Measurements from ENCODE around the gene MAST4.

The MAST4 gene

DNA sequence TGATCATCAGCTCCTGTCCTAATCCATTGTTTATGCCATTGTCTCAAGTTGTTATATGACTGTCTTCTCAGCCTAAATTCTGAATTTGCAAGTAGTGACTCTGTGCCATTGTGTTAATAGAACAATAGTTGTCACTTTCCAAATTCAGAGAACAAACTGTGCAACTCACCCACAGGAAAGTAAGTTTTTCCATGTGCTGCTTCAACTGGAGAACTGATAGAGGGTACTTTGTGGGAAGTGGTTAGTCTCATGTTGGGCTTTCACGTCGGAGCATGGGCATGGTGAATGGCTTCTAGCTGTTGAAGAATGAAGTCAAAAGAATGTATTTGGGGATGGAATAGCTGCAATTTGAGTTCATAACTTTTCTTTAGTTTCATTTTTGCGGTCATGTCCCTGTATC is 454.4 kb downstream of the MAST4 start:
- DNase-seq (ENCODE audit: low read depth) = no peak
- TF ChIP-seq CTCF (IDR thresholded peaks at IDR 0.05; ENCODE audit: insufficient read depth, low read depth, low read length, missing control alignments) = no peak
- H3K4me3 ChIP-seq (ENCODE audit: low read depth, low read length) = no peak overlapping the region

GRCh38 chr5:67051164-67051563 is 455.0 kb downstream of the MAST4 start:
- no peak for DNase-seq (ENCODE audit: low read depth)
- no peak for TF ChIP-seq CTCF (IDR thresholded peaks at IDR 0.05; ENCODE audit: insufficient read depth, low read depth, low read length, missing control alignments)
- H3K4me3 ChIP-seq (ENCODE audit: low read depth, low read length) = no peak overlapping the region

DNA sequence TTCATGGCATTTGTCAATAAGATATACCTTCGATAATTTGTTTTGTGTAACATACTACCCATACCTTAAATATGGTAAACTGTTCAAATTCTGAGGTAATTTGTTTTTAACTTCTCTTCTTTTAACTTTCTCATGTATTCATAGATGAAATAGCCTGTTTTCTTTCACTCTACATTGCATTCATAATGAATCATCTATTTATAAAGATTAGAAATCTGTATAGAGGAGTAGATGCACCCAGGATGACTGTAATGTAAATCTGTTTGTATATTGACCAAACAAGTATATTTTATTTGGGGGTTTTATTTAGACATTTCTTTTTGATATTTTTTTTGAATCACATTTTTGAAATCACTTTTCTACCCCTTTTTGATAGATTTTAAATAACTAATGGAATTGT is 455.8 kb downstream of the MAST4 start:
- no peak for DNase-seq (ENCODE audit: low read depth)
- H3K4me3 ChIP-seq (ENCODE audit: low read depth, low read length) = no peak overlapping the region
- TF ChIP-seq CTCF (IDR thresholded peaks at IDR 0.05; ENCODE audit: insufficient read depth, low read depth, low read length, missing control alignments) = no peak

- TF ChIP-seq CTCF (IDR thresholded peaks at IDR 0.05; ENCODE audit: insufficient read depth, low read depth, low read length, missing control alignments) = no peak
- DNase-seq (ENCODE audit: low read depth) = no peak
- H3K4me3 ChIP-seq (ENCODE audit: low read depth, low read length) = no peak overlapping the region
Measured at GRCh38 chr5:67053229-67053628, 457.0 kb downstream of the MAST4 start.

GRCh38 chr5:67058998-67059743 is 463.0 kb downstream of the MAST4 start:
- DNase-seq (ENCODE audit: low read depth) = no peak
- no peak overlapping the region for H3K4me3 ChIP-seq (ENCODE audit: low read depth, low read length)
- no peak for TF ChIP-seq CTCF (IDR thresholded peaks at IDR 0.05; ENCODE audit: insufficient read depth, low read depth, low read length, missing control alignments)

DNA sequence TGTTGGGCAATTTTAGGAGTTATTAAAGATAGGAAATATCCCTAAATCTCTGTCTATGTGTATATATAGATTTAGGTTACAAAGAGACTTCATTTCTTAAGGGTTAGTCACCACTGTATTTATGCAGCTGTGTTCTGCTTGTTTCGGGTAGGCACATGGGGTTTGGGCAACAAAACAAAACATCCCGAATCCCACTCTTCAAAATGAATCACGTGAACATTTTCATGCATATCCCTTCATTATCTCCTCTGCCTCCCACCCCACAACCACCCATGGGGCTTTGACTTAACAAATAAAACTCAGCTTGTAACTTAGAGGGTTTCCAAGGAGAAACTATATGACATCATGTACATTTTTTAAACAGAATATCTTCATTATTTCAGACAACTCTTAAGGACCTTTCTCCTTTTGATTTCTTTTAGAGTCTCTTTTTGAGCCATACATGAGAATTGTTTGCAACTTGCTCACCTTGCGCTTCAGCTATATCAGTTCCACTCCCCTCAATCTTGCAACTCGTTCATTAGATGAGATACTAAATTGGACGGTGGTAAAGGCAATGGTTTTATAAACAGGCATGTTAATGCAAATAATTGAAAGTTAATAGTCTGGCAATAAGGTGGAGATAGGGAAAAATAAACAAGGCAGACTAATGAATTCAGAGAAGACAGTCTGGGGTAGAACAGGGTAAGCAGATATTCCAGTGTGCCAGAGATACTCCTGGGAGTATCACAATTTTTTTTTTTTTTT is 463.7 kb downstream of the MAST4 start:
- no peak for DNase-seq (ENCODE audit: low read depth)
- no peak for TF ChIP-seq CTCF (IDR thresholded peaks at IDR 0.05; ENCODE audit: insufficient read depth, low read depth, low read length, missing control alignments)
- no peak overlapping the region for H3K4me3 ChIP-seq (ENCODE audit: low read depth, low read length)

Data from GM12865 (cell line).